PC-3 (cell line): ENCODE data around the gene PIGS.

ENCODE experiments used
- CTCF ChIP-seq: fragments of 300-600 bp; sonication (generic); conservative IDR thresholded peaks from 2 replicates; pipeline ENCODE4 v1.5.1; 2017; ENCODE audit warnings: antibody characterized with exemption, low read depth, mild to moderate bottlenecking, low read length
- EZH2 ChIP-seq: fragments of 300-600 bp; sonication (generic); IDR thresholded peaks from one replicate; pipeline ENCODE4 v1.6.1; 2017; ENCODE audit warnings: antibody characterized with exemption, mild to moderate bottlenecking, low read length; ENCODE audit not compliant: unreplicated experiment
- EZH2phosphoT487 ChIP-seq: fragments of 300-600 bp; sonication (generic); IDR thresholded peaks from 2 replicates; pipeline ENCODE4 v1.6.1; 2018; ENCODE audit warnings: mild to moderate bottlenecking, antibody characterized with exemption, low read length, borderline replicate concordance

- TF ChIP-seq CTCF (no peak), EZH2 (no peak), EZH2phosphoT487 (no peak)
These were observed 43.5 kb downstream of the PIGS start for GRCh38 chr17:28527859-28528258.
